Measurements from ENCODE around the gene FAM200B.

Gene FAM200B

GRCh38 chr4:15681372-15682241 lies at the start of gene FAM200B:
Gene FAM200B, plus strand, starts transcription at chr4:15681827. Its CDS starts 5,151 bp downstream, at chr4:15686978.
- DNase-seq: peak; percentile 99 to 100

- no peak for DNase-seq
Measured at GRCh38 chr4:15636818-15637217, 44.8 kb upstream of the FAM200B start.

DNA sequence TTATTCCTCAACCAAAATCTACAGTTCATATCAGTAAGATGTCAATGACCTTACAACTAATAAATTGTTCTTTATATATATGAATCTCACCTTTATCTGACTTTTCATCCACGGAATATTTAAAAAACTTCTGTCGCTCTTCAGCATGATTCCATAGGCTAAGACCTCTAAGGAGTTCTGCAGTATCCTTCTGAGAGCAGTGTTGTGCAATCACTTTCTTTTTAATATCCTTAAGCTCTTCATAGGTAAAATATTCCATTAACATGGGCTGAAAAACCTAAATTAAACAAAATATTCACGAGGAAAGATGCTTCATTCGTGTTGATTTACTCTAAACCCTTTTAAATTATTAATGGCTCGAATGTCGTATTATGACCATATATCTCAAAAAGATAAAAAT lies 43.2 kb upstream of the FAM200B start:
- DNase-seq: no peak

DNA sequence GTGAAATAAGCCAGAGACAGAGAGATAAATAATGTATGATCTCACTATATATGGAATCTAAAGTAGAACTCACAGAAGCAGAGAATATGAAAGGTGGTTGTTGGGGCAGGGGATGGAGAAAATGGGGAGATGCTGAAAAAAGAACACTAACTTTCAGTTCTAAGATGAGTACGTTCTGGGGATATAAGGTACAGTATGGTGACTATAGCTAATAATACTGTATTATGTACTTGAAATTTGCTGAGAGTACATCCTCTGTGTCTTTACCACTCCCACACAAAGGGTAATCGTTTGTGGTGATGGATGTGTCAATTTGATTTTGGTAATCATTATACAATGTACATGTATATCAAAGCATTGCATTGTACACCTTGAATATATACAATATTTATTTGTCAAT lies 33.0 kb upstream of the FAM200B start:
- DNase-seq: no peak

- DNase-seq: peak; percentile 24 to 36
Measured at GRCh38 chr4:15649914-15650545, 31.6 kb upstream of the FAM200B start.

DNA sequence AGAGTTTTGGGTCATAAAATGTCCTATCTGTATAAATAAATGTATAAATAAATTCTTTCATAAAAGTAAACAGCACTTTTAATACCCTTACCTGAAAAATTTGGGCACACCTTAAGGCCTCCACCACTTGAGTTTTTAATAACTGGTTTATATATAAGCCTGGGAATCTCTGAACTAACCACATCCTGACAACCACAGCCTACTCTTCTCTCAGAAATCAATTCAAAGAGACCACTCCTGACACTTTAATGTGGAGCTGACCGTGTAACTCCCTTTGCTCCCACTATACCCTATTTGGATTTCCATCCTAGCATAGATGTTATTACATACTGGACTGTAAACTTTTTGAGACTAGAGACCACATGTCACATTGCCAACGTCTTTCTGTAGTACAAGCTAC lies 30.0 kb upstream of the FAM200B start:
- DNase-seq: no peak

DNA sequence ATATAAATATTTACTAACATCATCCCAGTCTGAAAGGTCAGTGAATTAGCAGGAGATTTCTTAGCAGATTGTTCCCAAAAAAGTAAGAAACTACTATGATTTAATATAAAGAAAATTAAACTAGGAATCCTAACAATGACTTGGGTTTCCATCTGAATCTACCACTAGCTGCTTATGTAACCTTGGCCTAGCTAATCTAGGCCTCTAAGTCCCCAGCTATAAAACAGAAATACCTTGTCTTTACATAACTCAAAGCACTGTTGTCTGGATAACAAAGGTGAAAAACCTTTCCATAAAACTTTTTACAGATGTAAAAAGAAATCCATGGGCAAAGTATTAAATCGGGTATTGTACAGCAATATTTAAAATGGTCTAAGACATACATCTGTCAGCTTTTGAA lies 29.4 kb upstream of the FAM200B start:
- no peak for DNase-seq

- no peak for DNase-seq
Measured at GRCh38 chr4:15652841-15653240, 28.8 kb upstream of the FAM200B start.

DNA sequence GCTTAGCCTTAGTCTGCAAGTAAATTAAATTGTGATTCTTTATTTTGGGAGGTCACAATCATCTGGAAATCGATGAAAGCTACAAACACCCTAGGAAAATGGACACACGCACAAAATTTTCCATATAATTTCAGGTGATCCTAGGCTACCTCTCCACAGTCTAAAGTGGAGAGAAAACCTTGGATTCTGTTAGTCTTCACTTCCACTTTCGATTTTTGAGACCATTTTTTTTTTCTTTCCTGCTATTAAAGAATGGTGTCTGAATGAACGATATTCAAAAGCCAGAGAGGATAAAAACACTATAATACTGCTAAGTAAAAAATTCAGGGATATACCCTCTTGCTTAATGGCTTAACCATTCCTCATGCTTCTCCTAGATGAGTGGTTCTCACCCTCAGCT lies 28.2 kb upstream of the FAM200B start:
- DNase-seq: no peak

DNA sequence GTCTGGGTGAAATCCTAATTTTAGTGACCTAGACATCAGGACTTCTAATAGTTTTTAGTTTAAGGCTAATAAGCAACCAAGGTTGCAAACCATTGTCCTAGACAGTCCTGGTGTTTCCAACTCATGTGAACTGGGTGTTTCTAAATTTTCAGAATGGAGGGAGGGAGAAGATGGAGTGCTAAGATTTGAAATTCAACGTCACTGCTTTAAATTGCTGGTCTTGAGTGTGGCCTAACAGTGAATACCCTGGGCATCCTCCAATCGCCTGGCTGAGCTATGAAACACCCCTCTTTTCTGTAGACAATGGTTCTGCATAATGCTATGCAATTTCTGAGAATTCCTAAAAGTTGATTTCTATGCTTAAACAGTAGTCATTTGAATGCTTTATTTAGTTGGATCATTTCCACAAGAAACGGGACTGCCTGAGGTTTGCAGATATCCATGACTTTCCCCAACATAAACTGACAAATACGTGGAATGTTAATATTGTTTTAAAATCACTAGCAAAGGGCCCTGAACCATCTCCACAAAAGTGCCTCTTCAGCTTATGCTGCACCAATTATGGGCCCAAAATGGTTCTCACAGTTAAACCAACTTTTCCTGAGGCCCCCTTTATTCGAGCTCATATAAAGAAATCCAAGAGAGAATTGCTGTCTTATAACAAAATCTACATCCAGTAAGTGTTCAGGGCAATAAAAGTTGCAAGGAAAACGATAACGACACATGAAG lies 27.6 kb upstream of the FAM200B start:
- no peak for DNase-seq

GRCh38 chr4:15654593-15655222 lies 26.9 kb upstream of the FAM200B start:
- peak; percentile 31 for DNase-seq

DNA sequence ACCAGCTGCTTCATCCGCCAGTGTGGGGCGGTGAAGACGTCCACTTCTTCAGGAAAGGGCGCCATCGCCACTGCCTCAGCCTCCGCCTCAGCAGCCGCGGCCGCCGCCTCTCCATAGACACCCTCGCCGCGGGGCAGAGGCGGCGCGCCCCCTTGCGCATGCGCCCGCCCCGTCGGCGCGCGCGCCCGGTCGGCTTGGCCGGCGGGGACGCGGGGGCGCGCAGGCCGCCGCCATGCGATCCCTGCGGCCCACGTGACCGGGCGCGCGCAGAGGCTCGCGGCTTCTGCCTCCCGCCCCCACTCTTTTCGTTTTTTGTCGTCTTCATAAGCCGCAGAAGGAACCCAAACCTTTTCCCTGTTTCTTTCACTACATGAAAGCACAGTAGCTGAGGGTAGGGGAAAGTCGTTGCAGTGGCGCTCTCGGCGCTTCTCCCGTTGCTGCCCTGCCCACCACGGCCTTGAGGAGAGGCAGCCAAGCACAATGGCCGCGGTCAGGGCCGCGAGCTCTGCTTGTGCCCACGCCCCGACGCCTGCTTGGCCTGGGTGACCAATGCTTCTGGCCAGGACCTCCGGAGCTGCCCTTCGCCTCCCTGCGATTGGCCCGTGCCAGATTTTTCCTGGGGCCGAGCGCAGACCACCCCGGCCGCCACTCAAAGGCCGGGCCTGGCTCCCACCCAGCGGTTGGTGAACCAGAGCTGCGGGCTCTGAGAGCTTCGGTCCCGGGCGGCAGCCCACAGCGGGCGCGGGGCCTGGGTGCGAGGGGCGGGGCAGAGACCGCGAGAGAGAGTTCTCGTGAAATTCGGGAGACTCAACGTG lies 26.2 kb upstream of the FAM200B start, which contains the start of gene FBXL5:
Gene FBXL5 (minus strand): TSS at position 135 of the 815 bp plus-strand sequence. CDS start 70 bp downstream, at position 65.
- peak; percentile 69 to 78 for DNase-seq

GRCh38 chr4:15656038-15656470 lies 25.6 kb upstream of the FAM200B start:
- no peak for DNase-seq

- DNase-seq: no peak
Measured at GRCh38 chr4:15657366-15657765, 24.3 kb upstream of the FAM200B start.

DNA sequence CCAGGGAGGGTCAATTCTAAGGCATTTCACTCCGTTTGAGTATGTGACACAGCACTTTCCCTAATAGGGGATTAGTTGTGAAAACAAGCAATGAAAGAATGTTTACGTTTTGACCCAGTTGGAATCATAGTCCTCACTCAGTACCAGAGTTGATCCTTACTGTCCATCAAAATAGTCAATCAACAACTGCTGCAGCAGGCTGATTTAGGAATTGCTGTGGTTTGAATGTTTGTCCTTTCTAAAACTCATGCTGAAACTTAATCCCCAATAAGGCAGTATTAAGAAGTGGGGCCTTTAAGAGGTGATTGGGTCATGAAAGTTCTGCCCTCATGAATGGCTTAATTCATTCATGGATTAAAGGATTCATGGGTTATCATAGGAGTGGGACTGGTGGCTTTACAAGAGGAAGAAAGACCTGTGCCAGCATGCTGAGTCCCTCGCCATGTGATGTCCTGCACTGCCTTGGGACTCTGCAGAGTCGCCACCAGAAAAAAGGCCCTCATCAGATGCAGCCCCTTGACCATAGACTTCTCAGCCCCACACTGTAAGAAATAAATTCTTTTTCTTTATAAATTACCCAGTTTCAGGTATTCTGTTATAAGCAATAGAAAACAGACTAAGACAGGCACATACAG lies 23.4 kb upstream of the FAM200B start:
- no peak for DNase-seq

GRCh38 chr4:15658781-15659180 lies 22.8 kb upstream of the FAM200B start:
- DNase-seq: no peak

GRCh38 chr4:15659768-15660570 lies 21.7 kb upstream of the FAM200B start:
- no peak for DNase-seq

DNA sequence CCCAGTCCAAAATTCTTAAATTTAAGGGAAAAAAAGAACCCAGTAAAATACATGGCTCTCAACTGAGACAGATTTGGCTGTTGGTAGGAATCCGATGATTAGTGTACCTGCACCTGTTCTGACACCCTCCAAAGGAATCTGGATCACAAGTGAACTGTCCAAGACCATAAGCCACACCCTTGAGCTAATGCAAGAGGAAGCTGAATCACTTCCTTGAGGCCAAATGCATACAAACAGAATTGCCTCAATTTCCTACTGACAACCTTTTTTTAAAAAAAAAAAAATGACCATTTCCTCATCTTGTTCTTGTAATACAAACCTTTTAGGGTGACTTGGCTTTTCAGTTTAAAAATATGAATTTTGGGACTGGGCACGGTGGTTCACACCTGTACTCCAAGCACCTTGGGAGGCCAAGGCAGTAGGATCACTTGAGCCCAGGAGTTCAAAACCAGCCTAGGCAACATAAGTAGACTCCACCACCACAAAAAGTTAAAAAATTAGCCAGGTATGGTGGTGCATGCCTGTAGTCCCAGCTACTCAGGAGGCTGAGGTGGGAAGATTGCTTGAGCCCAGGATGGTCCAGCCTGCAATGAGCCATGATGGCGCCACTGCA lies 15.8 kb upstream of the FAM200B start:
- no peak for DNase-seq

- DNase-seq: no peak
Measured at GRCh38 chr4:15667006-15667405, 14.6 kb upstream of the FAM200B start.

All from stimulated activated CD4-positive, alpha-beta T cell treated with anti-CD3 and anti-CD28 coated beads, Interleukin-2, amount 100 ng/mL, for 48 hours (primary cell).